Parathyroid adenoma (tissue), 2 donors: ENCODE data around the gene EVPL.

Source experiments
- H2AFZ ChIP-seq: fragments of 300-600 bp; sonication (generic); one replicate; pipeline ENCODE4 v1.7.0; 2017; ENCODE audit warnings: antibody characterized with exemption, mild to moderate bottlenecking
- H3K27ac ChIP-seq: fragments of 300-600 bp; sonication (generic); one replicate; pipeline ENCODE4 v1.7.0; 2017
- H3K27me3 ChIP-seq: fragments of 300-600 bp; sonication (generic); one replicate; pipeline ENCODE4 v1.7.0; 2017; ENCODE audit warnings: low read length; ENCODE audit not compliant: control insufficient read depth, insufficient read depth
- H3K36me3 ChIP-seq: fragments of 300-600 bp; sonication (generic); one replicate; pipeline ENCODE4 v1.7.0; 2017; ENCODE audit warnings: low read length; ENCODE audit not compliant: control insufficient read depth, insufficient read depth
- H3K4me1 ChIP-seq: fragments of 300-600 bp; sonication (generic); one replicate; pipeline ENCODE4 v1.7.0; 2017; ENCODE audit warnings: control low read depth
- H3K4me2 ChIP-seq: fragments of 300-600 bp; sonication (generic); one replicate; pipeline ENCODE4 v1.7.0; 2017; ENCODE audit warnings: low read length
- H3K4me3 ChIP-seq: fragments of 300-600 bp; sonication (generic); one replicate; pipeline ENCODE4 v1.7.0; 2017; ENCODE audit warnings: low read depth, low read length
- H3K79me2 ChIP-seq: fragments of 300-600 bp; sonication (generic); one replicate; pipeline ENCODE4 v1.7.0; 2017; ENCODE audit warnings: control low read depth
- H3K9ac ChIP-seq: fragments of 300-600 bp; sonication (generic); one replicate; pipeline ENCODE4 v1.7.0; 2017; ENCODE audit warnings: mild to moderate bottlenecking
- H3K9me3 ChIP-seq: fragments of 300-600 bp; sonication (generic); one replicate; pipeline ENCODE4 v1.7.0; 2017; ENCODE audit warnings: low read length; ENCODE audit not compliant: control insufficient read depth
- CTCF ChIP-seq: fragments of 300-600 bp; sonication (generic); IDR thresholded peaks from one replicate; pipeline ENCODE4 v1.7.0; 2017; ENCODE audit warnings: antibody characterized with exemption, mild to moderate bottlenecking
- donor health status: primary hyperparathyroidism.

The EVPL gene

GRCh38 chr17:75996665-75997590 is 30.2 kb downstream of the EVPL start:
- H3K9me3 ChIP-seq = no peaks in the 10 kb centered on the region
- no peaks in the 10 kb centered on the region for H3K4me1 ChIP-seq
- H3K36me3 ChIP-seq = no peaks in the 10 kb centered on the region
- H3K4me2 ChIP-seq = no peak overlapping the region
- H3K79me2 ChIP-seq = no peaks in the 10 kb centered on the region
- no peak overlapping the region for H3K9ac ChIP-seq
- no peak overlapping the region for H2AFZ ChIP-seq
- H3K27ac ChIP-seq = no peak overlapping the region
- no peaks in the 10 kb centered on the region for H3K27me3 ChIP-seq
- no peak overlapping the region for H3K4me3 ChIP-seq
- no peak for TF ChIP-seq CTCF

GRCh38 chr17:75995385-75995925 is 31.7 kb downstream of the EVPL start:
- Histone ChIP-seq H2AFZ (no peak overlapping the region), H3K9ac (no peak overlapping the region), H3K4me2 (no peak overlapping the region), H3K27me3 (no peaks in the 10 kb centered on the region), H3K36me3 (no peaks in the 10 kb centered on the region), H3K9me3 (no peaks in the 10 kb centered on the region), H3K79me2 (no peaks in the 10 kb centered on the region), H3K4me1 (no peaks in the 10 kb centered on the region), H3K4me3 (no peak overlapping the region), H3K27ac (no peak overlapping the region)
- TF ChIP-seq CTCF = no peak

- Histone ChIP-seq H3K36me3 (no peaks in the 10 kb centered on the region), H3K4me2 (no peak overlapping the region), H3K27me3 (no peaks in the 10 kb centered on the region), H2AFZ (no peak overlapping the region), H3K4me1 (no peaks in the 10 kb centered on the region), H3K9ac (no peak overlapping the region), H3K4me3 (no peak overlapping the region), H3K79me2 (no peaks in the 10 kb centered on the region), H3K9me3 (no peaks in the 10 kb centered on the region), H3K27ac (no peak overlapping the region)
- TF ChIP-seq CTCF = no peak
Measured at GRCh38 chr17:75994802-75995370, 32.2 kb downstream of the EVPL start.

GRCh38 chr17:75991396-75991795 is 35.7 kb downstream of the EVPL start:
- Histone ChIP-seq H3K36me3 (no peaks in the 10 kb centered on the region), H3K27me3 (no peaks in the 10 kb centered on the region), H3K4me2 (no peak overlapping the region), H3K9ac (no peak overlapping the region), H2AFZ (no peak overlapping the region), H3K79me2 (no peaks in the 10 kb centered on the region), H3K9me3 (no peaks in the 10 kb centered on the region), H3K4me3 (no peak overlapping the region), H3K27ac (no peak overlapping the region), H3K4me1 (no peaks in the 10 kb centered on the region)
- no peak for TF ChIP-seq CTCF
